GM12872 (cell line): ENCODE measurements around the gene SLC4A1.

Source experiments
- CTCF ChIP-seq: IDR thresholded peaks from 3 replicates; pipeline ENCODE4 v1.5.1; 2011; ENCODE audit warnings: low read depth, mild to moderate bottlenecking, low read length, moderate library complexity; ENCODE audit not compliant: insufficient read depth

Gene SLC4A1

GRCh38 chr17:44282264-44282663, 14.3 kb upstream of the SLC4A1 start:
- no peak for TF ChIP-seq CTCF

- TF ChIP-seq CTCF: no peak
These were observed 13.6 kb upstream of the SLC4A1 start for GRCh38 chr17:44281570-44281969.

GRCh38 chr17:44280392-44280937, 12.5 kb upstream of the SLC4A1 start:
- no peak for TF ChIP-seq CTCF

GRCh38 chr17:44279666-44280391, 11.9 kb upstream of the SLC4A1 start:
- no peak for TF ChIP-seq CTCF

- TF ChIP-seq CTCF: no peak
These were observed 11.4 kb upstream of the SLC4A1 start for GRCh38 chr17:44279346-44279665.

- no peak for TF ChIP-seq CTCF
These were observed 10.0 kb upstream of the SLC4A1 start for GRCh38 chr17:44277976-44278375.

GRCh38 chr17:44273607-44274006, 5.7 kb upstream of the SLC4A1 start:
- no peak for TF ChIP-seq CTCF

GRCh38 chr17:44272954-44273353, 5.0 kb upstream of the SLC4A1 start:
- no peak for TF ChIP-seq CTCF
